ENCODE results near the gene GNB3.

- TF ChIP-seq CTCF (IDR thresholded peaks at IDR 0.05) (no peak), POLR2AphosphoS5 (IDR thresholded peaks at IDR 0.05) (no peak), POLR2A (IDR thresholded peaks at IDR 0.05) (no peak), EP300 (IDR thresholded peaks at IDR 0.05) (no peak)
Measured at GRCh38 chr12:6833189-6833890, 7.4 kb upstream of the GNB3 start.

All from stomach (tissue), 4 donors.